Measurements from ENCODE around the gene NCKAP5. TPM values are rescaled to one million over a fixed set of nuclear protein-coding genes. Genes with fewer than 3 reads are reported as not detected.

The NCKAP5 gene
- total and polyA plus RNA-seq, 9 of the 15 experiments (the other 6 are each of a cell fraction or from before 2014, with no cell fraction given), result not detected

GRCh38 chr2:132654968-132655367 is 913.3 kb downstream of the NCKAP5 start:
- no peaks in the 10 kb centered on the region for H3K27me3 ChIP-seq (ENCODE audit: control insufficient read depth in 2 of 2, insufficient read depth in 2 of 2, low read length in 2 of 2)
- no TSS peak for BruUV-seq (replicated peaks)
- H3K4me3 ChIP-seq, result no peak overlapping the region
- intact Hi-C loops (cut with micrococcal nuclease) (no loop called here), in situ Hi-C loops (cut with MboI) (no loop called here)
- POLR2A ChIA-PET, result no interaction called here
- H3K4me2 ChIP-seq (ENCODE audit: insufficient read depth, low read length), result no peak overlapping the region
- no peak overlapping the region for H2AFZ ChIP-seq (ENCODE audit: low read depth, low read length)
- FAIRE-seq (no peak), ATAC-seq (no peak), DNase-seq (ENCODE audit: extremely low read depth in 1 of 4, low spot score in 3 of 4) (no peak)
- under 1% methylated on average over 7 of the region's 7 CpGs for WGBS (ENCODE audit: insufficient coverage, low coverage, missing lambda C conversion rate)
- no peaks in the 10 kb centered on the region for H3K9me1 ChIP-seq (ENCODE audit: control insufficient read depth, insufficient read depth, low read length)
- no peaks in the 10 kb centered on the region for H3K9me3 ChIP-seq (replicated peaks; ENCODE audit: control insufficient read depth, insufficient read depth, low read depth, low read length)
- H3K9ac ChIP-seq (ENCODE audit: insufficient read depth in 1 of 2, low read depth in 2 of 2, low read length in 2 of 2), result no peak overlapping the region
- no peaks in the 10 kb centered on the region for H4K20me1 ChIP-seq (replicated peaks; ENCODE audit: control insufficient read depth, insufficient read depth, low read length)
- CTCF ChIA-PET (ENCODE audit: low intra/inter-chr PET ratio), result no interaction called here
- no peaks in the 10 kb centered on the region for H3K4me1 ChIP-seq (replicated peaks in 1 of 2; ENCODE audit: control insufficient read depth in 2 of 2, insufficient read depth in 2 of 2, low read length in 2 of 2)
- no peaks in the 10 kb centered on the region for H3K36me3 ChIP-seq (ENCODE audit: control insufficient read depth, insufficient read depth, low read length)
- H3K79me2 ChIP-seq (ENCODE audit: control insufficient read depth, insufficient read depth, low read length), result no peaks in the 10 kb centered on the region
- H3K27ac ChIP-seq (ENCODE audit: extremely low read depth, low read depth, low read length), result no peak overlapping the region
- TF ChIP-seq MXI1 (IDR thresholded peaks at IDR 0.05; ENCODE audit: low read depth, low read length) (no peak), KLF10 (CRISPR knock-in tag; IDR thresholded peaks at IDR 0.05) (no peak), ZNF609 (CRISPR knock-in tag; IDR thresholded peaks at IDR 0.05; ENCODE audit: borderline replicate concordance) (no peak), CBX8 (IDR thresholded peaks at IDR 0.05; ENCODE audit: borderline replicate concordance, extremely low read depth, low read depth, low read length, poor library complexity, severe bottlenecking) (no peak), ZNF3 (CRISPR knock-in tag; IDR thresholded peaks at IDR 0.05) (no peak), PRDM10 (IDR thresholded peaks at IDR 0.05; ENCODE audit: partially characterized antibody) (no peak), MCM5 (IDR thresholded peaks at IDR 0.05; ENCODE audit: low read depth) (no peak), HDAC8 (tag; IDR thresholded peaks at IDR 0.05) (no peak), CBFA2T3 (IDR thresholded peaks at IDR 0.05) (no peak), GABPB2 (CRISPR knock-in tag; conservative IDR thresholded peaks at IDR 0.05) (no peak), SRSF1 (IDR thresholded peaks at IDR 0.05; ENCODE audit: low read depth, low read length) (no peak)
- TF ChIP-seq, protein P1, sequence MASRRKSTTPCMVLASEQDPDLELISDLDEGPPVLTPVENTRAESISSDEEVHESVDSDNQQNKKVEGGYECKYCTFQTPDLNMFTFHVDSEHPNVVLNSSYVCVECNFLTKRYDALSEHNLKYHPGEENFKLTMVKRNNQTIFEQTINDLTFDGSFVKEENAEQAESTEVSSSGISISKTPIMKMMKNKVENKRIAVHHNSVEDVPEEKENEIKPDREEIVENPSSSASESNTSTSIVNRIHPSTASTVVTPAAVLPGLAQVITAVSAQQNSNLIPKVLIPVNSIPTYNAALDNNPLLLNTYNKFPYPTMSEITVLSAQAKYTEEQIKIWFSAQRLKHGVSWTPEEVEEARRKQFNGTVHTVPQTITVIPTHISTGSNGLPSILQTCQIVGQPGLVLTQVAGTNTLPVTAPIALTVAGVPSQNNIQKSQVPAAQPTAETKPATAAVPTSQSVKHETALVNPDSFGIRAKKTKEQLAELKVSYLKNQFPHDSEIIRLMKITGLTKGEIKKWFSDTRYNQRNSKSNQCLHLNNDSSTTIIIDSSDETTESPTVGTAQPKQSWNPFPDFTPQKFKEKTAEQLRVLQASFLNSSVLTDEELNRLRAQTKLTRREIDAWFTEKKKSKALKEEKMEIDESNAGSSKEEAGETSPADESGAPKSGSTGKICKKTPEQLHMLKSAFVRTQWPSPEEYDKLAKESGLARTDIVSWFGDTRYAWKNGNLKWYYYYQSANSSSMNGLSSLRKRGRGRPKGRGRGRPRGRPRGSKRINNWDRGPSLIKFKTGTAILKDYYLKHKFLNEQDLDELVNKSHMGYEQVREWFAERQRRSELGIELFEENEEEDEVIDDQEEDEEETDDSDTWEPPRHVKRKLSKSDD (conservative IDR thresholded peaks at IDR 0.05; ENCODE audit: low read length), result no peak

Measured in K562 (cell line).